HL-60/S4 treated with retinoic acid at 250 ng/mL for 4 days and 3 days (cell line): ENCODE data around the gene DACT1.

Experiments
- in situ Hi-C: fragments of 300-500 bp; cut with MboI; formaldehyde crosslinking; loops from 2 replicates; pipeline ENCODE4 v1.7.0; 2022; ENCODE audit warnings: low sequenced_read_pairs

Gene DACT1

GRCh38 chr14:58665773-58666500, 28.2 kb downstream of the DACT1 start:
- in situ Hi-C loops: no loop called here

DNA sequence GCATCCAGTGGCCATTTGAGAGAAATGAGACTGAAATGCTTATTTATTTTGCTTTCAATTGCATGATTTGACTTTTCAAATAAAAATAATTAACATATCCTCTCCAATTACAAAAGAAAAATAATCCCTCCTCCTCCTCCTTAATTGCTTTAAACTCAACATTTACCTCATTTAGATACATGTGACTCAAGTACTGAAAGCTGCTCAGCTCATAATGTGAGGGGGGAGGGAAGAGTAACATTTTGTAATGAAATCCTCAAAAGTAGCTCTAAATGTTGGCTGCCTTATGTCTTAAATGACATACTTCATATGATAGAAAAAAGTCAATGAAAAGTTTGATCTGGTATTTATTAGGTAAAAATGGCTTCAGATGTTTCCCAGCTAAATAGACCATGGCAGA, 29.0 kb downstream of the DACT1 start:
- in situ Hi-C loops: no loop called here

- in situ Hi-C loops: no loop called here
Measured at GRCh38 chr14:58667900-58668299, 30.1 kb downstream of the DACT1 start.

DNA sequence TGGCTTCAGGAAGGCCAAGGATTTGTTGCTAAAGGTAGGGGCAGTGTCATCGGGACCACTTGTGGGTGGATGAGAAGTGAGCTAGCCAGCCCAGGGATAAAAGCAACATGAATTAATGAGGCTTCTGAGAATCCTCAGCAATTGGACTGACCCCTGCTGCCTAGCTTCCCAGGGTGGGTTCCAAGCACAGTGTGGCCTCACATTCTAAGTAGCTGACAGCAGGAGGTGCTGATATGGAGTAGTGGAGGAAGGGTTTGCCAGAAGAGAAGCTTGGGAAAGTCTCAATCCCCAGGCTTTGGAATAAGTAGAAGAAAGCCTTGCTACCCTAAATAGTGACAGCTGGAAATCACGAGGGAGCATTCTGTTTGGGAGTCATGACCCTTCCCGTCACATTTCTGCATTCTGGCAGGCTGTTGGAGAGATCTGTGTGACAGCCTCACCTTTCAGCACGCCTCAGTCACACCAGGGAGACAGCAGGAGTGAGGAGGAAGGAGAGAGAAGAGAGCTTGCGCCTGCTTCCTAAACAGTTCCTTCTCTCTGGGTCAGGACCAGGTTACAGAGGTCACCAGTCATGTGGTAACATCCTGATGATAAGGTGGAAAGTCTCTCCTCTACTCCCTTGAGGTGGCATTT, 31.2 kb downstream of the DACT1 start:
- in situ Hi-C loops: no loop called here

GRCh38 chr14:58669556-58670200, 31.9 kb downstream of the DACT1 start:
- in situ Hi-C loops: no loop called here

DNA sequence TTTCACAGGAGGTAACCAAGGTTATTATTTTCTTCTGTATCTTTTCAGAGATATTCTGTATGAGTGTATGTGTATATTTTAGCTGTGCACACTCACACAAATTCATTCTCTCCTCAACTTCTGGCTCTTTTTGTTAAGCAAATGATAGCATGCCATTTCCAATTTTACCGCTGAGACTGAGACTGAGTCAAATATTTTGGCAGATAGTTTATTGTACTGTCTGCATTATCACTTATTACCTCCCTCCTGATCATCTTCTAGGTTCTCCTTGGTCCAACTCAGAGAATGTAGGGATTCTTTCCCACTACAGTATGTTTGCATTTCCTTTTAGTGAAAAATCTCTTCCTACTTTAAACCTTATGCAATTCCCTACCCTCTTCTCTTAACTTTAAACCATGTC, 33.3 kb downstream of the DACT1 start:
- in situ Hi-C loops: no loop called here

DNA sequence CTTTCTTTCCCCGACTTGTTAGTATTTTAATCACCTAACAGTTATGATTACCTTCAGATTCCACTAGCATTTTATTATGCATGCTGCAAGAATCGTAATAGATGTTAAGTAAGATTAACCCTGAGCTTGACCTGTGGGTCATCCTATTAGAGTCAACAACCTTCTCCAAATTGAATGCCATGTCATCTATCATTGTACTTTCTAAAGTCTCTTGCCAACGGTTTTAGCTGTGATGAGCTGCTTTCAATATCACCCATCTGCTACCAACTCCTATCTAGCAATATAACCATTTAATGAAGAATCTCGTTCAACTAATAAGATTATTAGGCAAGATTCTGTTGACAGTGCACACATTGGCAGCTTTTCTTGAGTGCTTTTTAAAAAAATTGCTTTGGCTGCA, 33.7 kb downstream of the DACT1 start:
- in situ Hi-C loops: no loop called here

- in situ Hi-C loops: no loop called here
Measured at GRCh38 chr14:58673722-58674121, 36.0 kb downstream of the DACT1 start.

DNA sequence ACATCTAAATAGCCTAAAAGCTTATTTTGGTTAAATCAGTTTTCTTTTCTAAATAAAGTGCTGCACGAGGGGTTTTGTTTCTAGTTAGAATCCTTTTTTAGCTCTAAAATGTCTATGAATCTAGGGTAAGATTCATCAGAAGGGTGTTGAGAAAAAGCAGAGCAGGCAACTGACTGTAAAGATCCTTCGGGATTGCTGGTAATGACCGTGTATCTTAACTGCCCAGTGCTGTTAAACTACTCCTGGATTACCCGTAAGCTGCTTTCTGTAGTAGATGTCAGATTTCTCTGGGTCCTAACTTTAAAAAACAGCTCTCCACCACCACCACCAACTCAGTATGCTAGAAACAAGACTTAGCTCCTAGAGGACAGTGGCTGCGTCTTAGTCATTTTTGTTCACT, 39.2 kb downstream of the DACT1 start:
- in situ Hi-C loops: no loop called here

GRCh38 chr14:58677517-58677916, 39.8 kb downstream of the DACT1 start:
- in situ Hi-C loops: no loop called here

DNA sequence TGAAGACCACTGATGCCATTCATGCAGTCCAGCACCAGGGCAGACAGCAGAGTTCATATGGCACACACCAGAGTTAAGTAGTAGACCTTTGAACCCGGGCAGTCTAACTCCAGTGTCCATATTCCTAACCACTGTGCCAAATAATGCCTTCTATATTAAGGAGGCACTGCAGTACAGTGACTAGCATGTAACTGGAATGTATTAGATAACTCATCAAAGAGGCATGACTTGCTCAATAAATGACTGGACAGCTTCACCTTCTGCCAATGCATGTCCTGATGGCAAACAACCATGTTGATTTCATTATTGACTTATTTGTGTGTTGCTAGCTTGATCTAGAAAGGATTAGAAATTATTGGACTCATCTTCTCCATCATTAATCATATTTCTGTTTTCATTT, 40.2 kb downstream of the DACT1 start:
- in situ Hi-C loops: no loop called here

- in situ Hi-C loops: no loop called here
Measured at GRCh38 chr14:58680698-58681097, 42.9 kb downstream of the DACT1 start.

GRCh38 chr14:58687232-58687795, 49.6 kb downstream of the DACT1 start:
- in situ Hi-C loops: no loop called here

GRCh38 chr14:58690801-58691516, 53.2 kb downstream of the DACT1 start:
- in situ Hi-C loops: no loop called here

GRCh38 chr14:58693048-58693447, 55.3 kb downstream of the DACT1 start:
- in situ Hi-C loops: no loop called here

GRCh38 chr14:58695514-58695913, 57.8 kb downstream of the DACT1 start:
- in situ Hi-C loops: no loop called here

- in situ Hi-C loops: no loop called here
Measured at GRCh38 chr14:58697266-58697929, 59.6 kb downstream of the DACT1 start.
